Measurements from ENCODE around the gene SPATA31C2. TPM values are rescaled to one million over a fixed set of nuclear protein-coding genes. Genes with fewer than 3 reads are reported as not detected.

SPATA31C2 gene
- total and polyA plus RNA-seq, 10 of the 15 experiments (the other 5 are each of a cell fraction or from before 2014, with no cell fraction given): not detected

GRCh38 chr9:88087906-88088305, 50.4 kb downstream of the SPATA31C2 start:
- FAIRE-seq: no peak
- SMC1A ChIA-PET (ENCODE audit: uncharacterized antibody, unreplicated experiment): no interaction called here
- no peak overlapping the region for H3K4me3 ChIP-seq

More at GRCh38 chr9:88087906-88088305, 50.4 kb downstream of the SPATA31C2 start:
- H3K4me1 ChIP-seq (ENCODE audit: control insufficient read depth, insufficient read depth, low read length): no peaks in the 10 kb centered on the region
- BruUV-seq (replicated peaks): no TSS peak
- ChIA-PET RAD21 (ENCODE audit: unreplicated experiment) (no interaction called here), CTCF (no interaction called here), POLR2A (no interaction called here)
- no peaks in the 10 kb centered on the region for H3K79me2 ChIP-seq (ENCODE audit: control insufficient read depth, insufficient read depth, low read length)
- H3K4me2 ChIP-seq (ENCODE audit: control insufficient read depth, insufficient read depth): no peak overlapping the region
- no peaks in the 10 kb centered on the region for H3K9me3 ChIP-seq (replicated peaks; ENCODE audit: control insufficient read depth, insufficient read depth, low read length)
- TF ChIP-seq CBX3 (IDR thresholded peaks at IDR 0.05; ENCODE audit: borderline replicate concordance, low read depth) (no peak), NR2C2 (IDR thresholded peaks at IDR 0.05; ENCODE audit: borderline replicate concordance, control insufficient read depth, insufficient read length, low read depth) (no peak), FOXK2 (IDR thresholded peaks at IDR 0.05) (no peak), ELK1 (IDR thresholded peaks at IDR 0.05; ENCODE audit: low read depth, low read length) (no peak), RUNX3 (IDR thresholded peaks at IDR 0.05; ENCODE audit: low read length) (no peak), EZH2 (IDR thresholded peaks at IDR 0.05; ENCODE audit: borderline replicate concordance, control insufficient read depth, low read depth, low read length) (no peak), CBX5 (IDR thresholded peaks at IDR 0.05; ENCODE audit: low read depth) (no peak), ASH2L (IDR thresholded peaks at IDR 0.05; ENCODE audit: borderline replicate concordance, low read depth) (no peak), BMI1 (IDR thresholded peaks at IDR 0.05; ENCODE audit: borderline replicate concordance) (no peak), JUNB (IDR thresholded peaks at IDR 0.05) (no peak), MXI1 (IDR thresholded peaks at IDR 0.05; ENCODE audit: low read depth, low read length) (no peak)
- TF ChIP-seq, protein P1, sequence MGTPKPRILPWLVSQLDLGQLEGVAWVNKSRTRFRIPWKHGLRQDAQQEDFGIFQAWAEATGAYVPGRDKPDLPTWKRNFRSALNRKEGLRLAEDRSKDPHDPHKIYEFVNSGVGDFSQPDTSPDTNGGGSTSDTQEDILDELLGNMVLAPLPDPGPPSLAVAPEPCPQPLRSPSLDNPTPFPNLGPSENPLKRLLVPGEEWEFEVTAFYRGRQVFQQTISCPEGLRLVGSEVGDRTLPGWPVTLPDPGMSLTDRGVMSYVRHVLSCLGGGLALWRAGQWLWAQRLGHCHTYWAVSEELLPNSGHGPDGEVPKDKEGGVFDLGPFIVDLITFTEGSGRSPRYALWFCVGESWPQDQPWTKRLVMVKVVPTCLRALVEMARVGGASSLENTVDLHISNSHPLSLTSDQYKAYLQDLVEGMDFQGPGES (IDR thresholded peaks at IDR 0.05): no peak
- H3K27me3 ChIP-seq (replicated peaks in 1 of 2; ENCODE audit: control insufficient read depth in 2 of 2, insufficient read depth in 2 of 2, low read length in 1 of 2): no peaks in the 10 kb centered on the region; a peak in 1 of 4 replicates
- no peaks in the 10 kb centered on the region for H3K36me3 ChIP-seq (ENCODE audit: control insufficient read depth in 2 of 2, insufficient read depth in 2 of 2, low read length in 1 of 2)
- intact Hi-C loops (cut with micrococcal nuclease; ENCODE audit: unreplicated experiment): no loop called here
- H2AFZ ChIP-seq (ENCODE audit: control insufficient read depth, low read depth, low read length): no peak overlapping the region
- DNase-seq (ENCODE audit: low read depth, low spot score) (no peak), ATAC-seq (no peak)
- WGBS (ENCODE audit: insufficient coverage, insufficient replicate concordance, low lambda C conversion rate, missing lambda C conversion rate): 29% methylated on average over 6 of the region's 6 CpGs
- H4K20me1 ChIP-seq (ENCODE audit: control insufficient read depth, insufficient read depth): no peaks in the 10 kb centered on the region
- H3K9ac ChIP-seq (ENCODE audit: control insufficient read depth, insufficient read depth, low read length): no peak overlapping the region
- in situ Hi-C loops (cut with MboI): no loop called here
- no peak overlapping the region for H3K27ac ChIP-seq (ENCODE audit: control insufficient read depth, insufficient read depth)

Measured in GM12878 (cell line).